Stimulated activated CD4-positive, alpha-beta T cell treated with anti-CD3 and anti-CD28 coated beads, Interleukin-4, amount 100 ng/mL, for 1 hour (primary cell): Measurements from ENCODE around the gene HLA-DOA.

Experiments
- DNase-seq: peaks from one replicate; pipeline ENCODE4 v3.0.0-alpha.2; 2020

HLA-DOA gene

DNA sequence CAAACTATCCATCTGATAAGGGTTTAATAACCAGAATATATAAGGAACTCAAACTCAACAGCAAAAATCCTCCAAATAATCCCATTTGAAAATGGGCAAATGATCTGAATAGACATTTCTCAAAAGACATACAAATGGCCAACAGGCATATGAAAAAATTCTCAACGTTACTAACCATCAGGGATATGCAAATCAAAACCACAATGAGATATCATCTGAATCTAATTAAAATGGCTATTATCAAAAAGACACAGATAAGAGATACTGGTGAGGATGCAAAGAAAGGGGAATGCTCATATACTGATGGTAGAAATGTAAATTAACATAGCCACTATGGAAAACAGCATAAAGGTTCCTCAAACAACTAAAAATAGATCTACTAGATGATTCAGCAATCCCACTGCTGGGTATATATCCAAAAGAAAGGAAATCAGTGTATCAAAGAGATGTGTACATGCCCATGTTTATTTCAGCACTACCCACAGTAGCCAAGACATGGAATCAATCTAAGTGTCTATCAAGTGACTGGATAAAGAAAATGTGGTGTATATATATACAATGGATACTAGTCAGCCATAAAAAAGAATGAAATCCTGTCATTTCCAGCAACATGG, 47.1 kb downstream of the HLA-DOA start:
- DNase-seq, result no peak

DNA sequence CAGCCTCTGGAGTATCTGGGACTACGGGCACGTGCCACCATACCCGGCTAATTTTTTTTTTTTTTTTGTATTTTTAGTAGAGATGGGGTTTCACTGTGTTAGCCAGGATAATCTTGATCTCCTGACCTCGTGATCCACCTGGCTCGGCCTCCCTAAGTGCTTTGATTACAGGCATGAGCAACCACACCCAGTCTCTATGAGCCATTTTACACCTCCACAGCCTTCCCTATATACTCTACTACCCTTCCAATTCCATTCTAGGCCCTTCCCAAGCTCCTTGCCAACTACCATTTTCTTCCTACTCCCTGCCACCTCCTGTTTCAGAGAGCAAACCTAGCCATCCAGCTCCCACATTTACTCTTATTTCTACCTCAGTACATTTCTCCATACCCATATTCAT, 48.8 kb downstream of the HLA-DOA start:
- DNase-seq, result no peak

DNA sequence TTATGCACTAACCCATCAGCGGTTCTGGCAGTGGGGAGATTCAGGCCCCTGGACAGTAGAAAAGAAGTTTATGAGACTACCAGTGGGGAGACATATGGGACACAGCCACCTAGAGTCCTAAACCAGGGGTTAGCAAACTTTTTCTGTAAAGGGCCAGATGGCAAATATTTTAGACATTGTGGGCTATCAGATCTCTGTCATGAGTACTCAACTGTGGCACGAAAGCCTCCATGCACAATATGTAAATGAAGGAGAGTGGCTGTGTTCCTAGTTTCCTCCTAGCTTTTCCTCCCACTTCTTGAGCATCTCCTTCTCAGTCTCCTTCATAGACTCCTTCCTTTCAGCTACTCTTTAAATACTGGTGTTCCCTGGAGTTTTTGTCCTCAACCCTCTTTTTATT, 53.2 kb downstream of the HLA-DOA start:
- DNase-seq, result no peak

DNA sequence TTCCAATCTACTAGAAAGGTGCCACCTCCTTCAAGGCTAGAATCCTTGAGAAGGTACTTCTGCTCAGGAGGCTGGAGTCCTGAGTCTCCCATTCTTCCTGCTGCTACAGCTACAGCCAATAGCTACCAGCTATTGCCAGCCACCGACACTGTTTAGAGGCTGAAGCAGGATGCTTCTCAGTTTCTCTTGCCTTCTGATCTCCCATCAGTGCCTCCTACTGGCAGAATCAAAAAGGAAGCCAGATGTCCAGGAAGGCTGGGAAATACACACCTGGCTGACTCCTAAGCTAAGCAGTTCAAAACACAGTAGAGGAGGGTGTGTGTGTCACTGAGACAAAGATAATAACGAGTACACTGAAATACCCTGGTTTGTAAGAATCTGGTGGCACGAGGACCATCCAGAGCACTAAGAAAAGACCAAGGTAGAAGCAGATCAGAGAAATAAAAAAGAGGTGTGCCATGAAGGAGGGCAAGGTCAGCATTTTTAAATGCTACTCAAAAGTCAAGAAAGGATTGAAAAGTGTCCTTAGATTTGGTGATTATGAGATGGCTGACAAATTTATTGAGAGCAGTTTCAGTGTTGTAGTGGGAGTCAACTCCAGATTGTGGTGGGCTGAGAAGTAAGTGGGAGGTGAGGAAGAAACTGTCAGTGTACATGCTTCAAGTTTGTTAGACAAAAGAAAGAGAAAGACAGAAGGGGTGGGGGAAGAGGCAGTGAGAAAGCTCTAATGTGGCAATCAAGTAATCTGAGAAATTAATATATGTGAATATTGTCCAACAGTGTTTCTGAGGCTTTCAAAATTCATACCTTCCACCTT, 54.2 kb downstream of the HLA-DOA start:
- no peak for DNase-seq

DNA sequence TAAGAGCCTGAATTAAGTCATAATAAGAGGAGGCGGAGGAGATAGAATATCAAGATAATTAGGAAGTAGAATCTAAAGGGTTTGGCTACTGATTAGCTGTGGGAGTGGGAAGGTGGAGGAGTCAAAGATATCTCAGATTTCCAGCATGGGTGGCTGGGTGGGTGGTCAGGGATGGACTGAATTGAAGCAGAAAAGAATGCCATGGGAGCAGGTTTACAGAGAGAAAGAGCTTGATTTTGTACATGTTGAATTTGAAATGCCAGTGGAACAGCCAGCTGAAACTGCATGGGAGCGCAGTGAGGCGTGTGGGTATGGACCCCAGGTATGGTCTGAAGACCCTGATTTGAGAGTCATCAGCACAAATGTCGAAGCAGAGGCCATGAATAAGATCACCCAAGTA, 55.1 kb downstream of the HLA-DOA start:
- DNase-seq, result no peak
